DND-41 (cell line): ENCODE results near the gene DDC.

Source experiments
- EZH2 ChIP-seq: IDR thresholded peaks from 3 replicates; pipeline ENCODE4 v1.6.1; 2012; ENCODE audit warnings: borderline replicate concordance, low read depth, mild to moderate bottlenecking, moderate library complexity, low read length, inconsistent platforms; ENCODE audit not compliant: severe bottlenecking
- TF ChIP-seq, protein P1 (sequence below): IDR thresholded peaks from 2 replicates; pipeline ENCODE4 v1.5.1; 2012; ENCODE audit warnings: borderline replicate concordance, low read length, moderate library complexity, mild to moderate bottlenecking; ENCODE audit not compliant: poor library complexity, severe bottlenecking; ENCODE audit errors: extremely low read depth

DNA sequence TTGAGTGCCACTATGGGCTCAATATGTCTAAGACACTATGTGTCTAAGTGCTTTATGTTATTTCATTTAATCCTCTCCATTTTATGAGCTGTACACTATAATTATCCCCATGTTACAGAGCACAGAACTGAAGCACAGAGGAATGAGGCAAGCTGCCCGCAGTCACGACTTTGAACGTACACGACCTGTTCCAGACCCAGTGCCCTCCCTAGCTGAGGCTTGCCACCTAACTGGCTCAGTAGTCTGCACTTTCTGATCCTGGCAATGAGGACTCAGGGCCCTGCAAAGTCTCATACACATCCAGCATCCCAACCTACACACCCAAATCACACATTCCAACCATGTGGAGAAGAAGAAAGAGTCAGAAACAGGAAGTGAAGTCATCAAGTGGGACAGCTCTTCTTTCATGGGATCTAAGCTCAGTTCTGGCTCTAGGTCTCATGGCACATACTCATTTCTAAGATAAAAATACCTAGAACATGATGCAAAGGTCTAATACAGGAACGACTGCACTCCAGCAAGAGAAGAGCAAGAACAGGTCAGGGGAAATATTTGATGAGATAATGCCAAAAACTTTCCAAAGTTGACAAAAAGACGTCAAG is 42.4 kb upstream of the DDC start:
- TF ChIP-seq EZH2: no peak
- TF ChIP-seq, protein P1, sequence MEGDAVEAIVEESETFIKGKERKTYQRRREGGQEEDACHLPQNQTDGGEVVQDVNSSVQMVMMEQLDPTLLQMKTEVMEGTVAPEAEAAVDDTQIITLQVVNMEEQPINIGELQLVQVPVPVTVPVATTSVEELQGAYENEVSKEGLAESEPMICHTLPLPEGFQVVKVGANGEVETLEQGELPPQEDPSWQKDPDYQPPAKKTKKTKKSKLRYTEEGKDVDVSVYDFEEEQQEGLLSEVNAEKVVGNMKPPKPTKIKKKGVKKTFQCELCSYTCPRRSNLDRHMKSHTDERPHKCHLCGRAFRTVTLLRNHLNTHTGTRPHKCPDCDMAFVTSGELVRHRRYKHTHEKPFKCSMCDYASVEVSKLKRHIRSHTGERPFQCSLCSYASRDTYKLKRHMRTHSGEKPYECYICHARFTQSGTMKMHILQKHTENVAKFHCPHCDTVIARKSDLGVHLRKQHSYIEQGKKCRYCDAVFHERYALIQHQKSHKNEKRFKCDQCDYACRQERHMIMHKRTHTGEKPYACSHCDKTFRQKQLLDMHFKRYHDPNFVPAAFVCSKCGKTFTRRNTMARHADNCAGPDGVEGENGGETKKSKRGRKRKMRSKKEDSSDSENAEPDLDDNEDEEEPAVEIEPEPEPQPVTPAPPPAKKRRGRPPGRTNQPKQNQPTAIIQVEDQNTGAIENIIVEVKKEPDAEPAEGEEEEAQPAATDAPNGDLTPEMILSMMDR: no peak
